HCT116 (cell line): ENCODE results near the gene NCAPG2. TPM values are rescaled to one million over a fixed set of nuclear protein-coding genes. Genes with fewer than 3 reads are reported as not detected.

ENCODE experiments used
- ATAC-seq: fragments of 200-7000 bp; cut with Tn5 transposase; 2 replicates; pipeline ENCODE4 v1.9.1; 2020; ENCODE audit warnings: mild to moderate bottlenecking, moderate library complexity
- BruUV-seq: library from RNA; stranded (reverse); fragments of 400-500 nt; replicated peaks from 2 replicates; lab custom pipeline; 2021; lab: Mats Ljungman, UMichigan
- CTCF ChIA-PET: fragments of 300-600 bp; sonication (Branson Sonifier 250); formaldehyde crosslinking; loops from one replicate; lab custom pipeline; 2021; ENCODE audit warnings: antibody characterized with exemption; lab: Charles Lee
- POLR2A ChIA-PET: fragments of 300-600, 350-600 bp; sonication (Branson Sonifier 250); formaldehyde crosslinking; loops from one replicate; lab custom pipeline; 2021; ENCODE audit warnings: antibody characterized with exemption; lab: Charles Lee
- RAD21 ChIA-PET, 2 experiments: fragments of 300-600 bp; sonication (Branson Sonifier 250); formaldehyde crosslinking; loops; one replicate each; lab custom pipeline; 2023; ENCODE audit warnings: low total read pairs in 2 of 2; ENCODE audit not compliant: uncharacterized antibody in 2 of 2, unreplicated experiment in 2 of 2, low non-redundant PET in 1 of 2; lab: Charles Lee
- DNase-seq: peaks from one replicate; pipeline ENCODE4 v3.0.0-alpha.2; 2010; ENCODE audit warnings: low read depth, low spot score
- H2AFZ ChIP-seq: fragments of 200-600 bp; shearing (Covaris generic), sonication (generic); 2 replicates; pipeline ENCODE4 v1.6.1; 2017; ENCODE audit warnings: low read depth, mixed run types, mixed read lengths, antibody characterized with exemption, low read length; ENCODE audit not compliant: poor library complexity, severe bottlenecking
- H3K27ac ChIP-seq: 2 replicates; pipeline ENCODE4 v1.5.1; 2012; ENCODE audit warnings: low read depth, low read length
- H3K27me3 ChIP-seq: fragments of 200-600 bp; sonication (generic); 2 replicates; pipeline ENCODE4 v1.6.1; 2016; ENCODE audit warnings: mixed run types, low read length, mixed read lengths; ENCODE audit not compliant: insufficient read depth
- H3K36me3 ChIP-seq, 2 experiments: fragments of 200-500 bp in 1 of 2; fragments of 200-600 bp in 1 of 2; sonication (Bioruptor generic) in 1 of 2; sonication (generic) in 1 of 2; 2 replicates each; pipeline versions ENCODE4 v1.5.1 to v1.6.1; 2014 to 2016; ENCODE audit warnings: low read length in 2 of 2, inconsistent platforms in 1 of 2, mixed read lengths in 1 of 2, mixed run types in 1 of 2; ENCODE audit not compliant: insufficient read depth in 2 of 2, control insufficient read depth in 1 of 2
- H3K4me1 ChIP-seq, 2 experiments: fragments of 200-600 bp in 1 of 2; sonication (generic) in 1 of 2; 2 replicates each; pipeline versions ENCODE4 v1.5.1 to v1.6.1; 2012 to 2017; ENCODE audit warnings: low read length in 2 of 2, inconsistent platforms in 1 of 2, mild to moderate bottlenecking in 1 of 2, mixed read lengths in 1 of 2, mixed run types in 1 of 2, moderate library complexity in 1 of 2; ENCODE audit not compliant: insufficient read depth in 2 of 2, control insufficient read depth in 1 of 2
- H3K4me2 ChIP-seq: fragments of 200-600 bp; sonication (generic); 2 replicates; pipeline ENCODE4 v1.6.1; 2017; ENCODE audit warnings: mixed run types, low read length, mixed read lengths
- H3K4me3 ChIP-seq, 2 experiments: fragments of 200-600 bp in 1 of 2; sonication (generic) in 1 of 2; replicated peaks in 1 of 2; 2 replicates each; pipeline ENCODE4 v1.5.1; 2011 to 2016; ENCODE audit warnings: low read length in 2 of 2, control low read depth in 1 of 2, low read depth in 1 of 2, mild to moderate bottlenecking in 1 of 2, mixed read lengths in 1 of 2, mixed run types in 1 of 2
- H3K79me2 ChIP-seq: fragments of 200-600 bp; sonication (generic); 2 replicates; pipeline ENCODE4 v1.6.1; 2017; ENCODE audit warnings: mild to moderate bottlenecking, mixed run types, low read length, moderate library complexity, mixed read lengths; ENCODE audit not compliant: insufficient read depth
- H3K9ac ChIP-seq: fragments of 200-600 bp; sonication (generic); 2 replicates; pipeline ENCODE4 v1.6.1; 2016; ENCODE audit warnings: low read length, mixed read lengths
- H3K9me2 ChIP-seq: fragments of 200-600 bp; sonication (generic), shearing (Covaris generic); 2 replicates; pipeline ENCODE4 v1.6.1; 2017; ENCODE audit warnings: mixed run types, mild to moderate bottlenecking, moderate library complexity; ENCODE audit not compliant: insufficient read depth
- H3K9me3 ChIP-seq, 2 experiments: fragments of 200-500 bp in 1 of 2; fragments of 200-600 bp in 1 of 2; sonication (Bioruptor generic) in 1 of 2; sonication (generic) in 1 of 2; 2 replicates each; pipeline ENCODE4 v1.6.1; 2014 to 2017; ENCODE audit warnings: low read length in 2 of 2, mixed read lengths in 2 of 2, inconsistent platforms in 1 of 2, low read depth in 1 of 2, mild to moderate bottlenecking in 1 of 2, mixed run types in 1 of 2, moderate library complexity in 1 of 2; ENCODE audit not compliant: control insufficient read depth in 1 of 2, insufficient read depth in 1 of 2
- H4K20me1 ChIP-seq: fragments of 200-600 bp; sonication (generic), shearing (Covaris generic); 2 replicates; pipeline ENCODE4 v1.6.1; 2017; ENCODE audit warnings: mixed run types, mild to moderate bottlenecking, moderate library complexity; ENCODE audit not compliant: insufficient read depth
- ATF3 ChIP-seq: IDR thresholded peaks from 2 replicates; pipeline ENCODE4 v1.6.1; 2012
- CBX3 ChIP-seq: IDR thresholded peaks from 2 replicates; pipeline ENCODE4 v1.6.1; 2012; ENCODE audit warnings: low read depth
- CEBPB ChIP-seq: IDR thresholded peaks from 2 replicates; pipeline ENCODE4 v1.6.1; 2012; ENCODE audit warnings: low read depth
- EGR1 ChIP-seq: IDR thresholded peaks from 2 replicates; pipeline ENCODE4 v1.6.1; 2012; ENCODE audit warnings: low read depth
- ELF1 ChIP-seq: IDR thresholded peaks from 2 replicates; pipeline ENCODE4 v1.6.1; 2012; ENCODE audit warnings: low read depth, borderline replicate concordance
- EZH2 ChIP-seq: fragments of 200-600 bp; sonication (generic); IDR thresholded peaks from 2 replicates; pipeline ENCODE4 v1.6.1; 2017; ENCODE audit warnings: antibody characterized with exemption, mixed run types
- POLR2AphosphoS5 ChIP-seq: IDR thresholded peaks from 2 replicates; pipeline ENCODE4 v1.6.1; 2011; ENCODE audit warnings: mild to moderate bottlenecking, low read depth, low read length, moderate library complexity
- SRF ChIP-seq: IDR thresholded peaks from 2 replicates; pipeline ENCODE4 v1.6.1; 2012; ENCODE audit warnings: low read depth
- TCF7L2 ChIP-seq: IDR thresholded peaks from 2 replicates; pipeline ENCODE4 v1.7.0; 2011; ENCODE audit warnings: borderline replicate concordance, inconsistent platforms; ENCODE audit not compliant: insufficient read depth, insufficient read length; ENCODE audit errors: extremely low read depth
- YY1 ChIP-seq: IDR thresholded peaks from 2 replicates; pipeline ENCODE4 v1.6.1; 2011; ENCODE audit warnings: low read length, low read depth, moderate library complexity, mild to moderate bottlenecking; ENCODE audit not compliant: insufficient replicate concordance; ENCODE audit errors: extremely low read depth
- intact Hi-C: fragments of 100-400 bp; cut with micrococcal nuclease; formaldehyde crosslinking; loops from 2 replicates; pipeline ENCODE4 v1.10.0; 2022
- total RNA-seq: library from RNA; stranded (reverse); gene quantifications from one replicate; pipeline ENCODE4 v1.2.1, GENCODE V29; 2021; ENCODE audit not compliant: unreplicated experiment
- TF ChIP-seq, protein P1 (sequence below): IDR thresholded peaks from 2 replicates; pipeline ENCODE4 v1.6.1; 2012

NCAPG2 gene
- total RNA-seq, 1 experiment from 2014 or later = 73.1 TPM

- TF ChIP-seq EZH2 = no peak
- TF ChIP-seq ATF3 = no peak
- no peak for TF ChIP-seq YY1
- TF ChIP-seq POLR2AphosphoS5 = no peak
- TF ChIP-seq SRF = no peak
- TF ChIP-seq CBX3 = no peak
- TF ChIP-seq EGR1 = no peak
- no peak for TF ChIP-seq ELF1
- no peak for TF ChIP-seq CEBPB
- no peak for TF ChIP-seq TCF7L2
- TF ChIP-seq, protein P1, sequence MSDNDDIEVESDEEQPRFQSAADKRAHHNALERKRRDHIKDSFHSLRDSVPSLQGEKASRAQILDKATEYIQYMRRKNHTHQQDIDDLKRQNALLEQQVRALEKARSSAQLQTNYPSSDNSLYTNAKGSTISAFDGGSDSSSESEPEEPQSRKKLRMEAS = no peak
- no TSS peak for BruUV-seq
- Histone ChIP-seq H3K27me3 (peaks cover 3% of the 10 kb centered on the region), H3K27ac (no peak overlapping the region), H3K4me2 (no peak overlapping the region), H3K9me2 (no peaks in the 10 kb centered on the region), H4K20me1 (no peaks in the 10 kb centered on the region), H3K9ac (no peak overlapping the region), H3K9me3 (peaks cover 0 to 1% of the 10 kb centered on the region in 2 experiments; a peak in 2 of 4 replicates), H3K79me2 (no peaks in the 10 kb centered on the region), H2AFZ (no peak overlapping the region), H3K4me3 (no peak overlapping the region), H3K36me3 (no peaks in the 10 kb centered on the region), H3K4me1 (no peaks in the 10 kb centered on the region; a peak in 1 of 4 replicates)
- ChIA-PET RAD21 (no interaction called here), POLR2A (no interaction called here), CTCF (no interaction called here)
- ATAC-seq (no peak), DNase-seq (no peak)
- intact Hi-C loops = no loop called here
These were observed 115.6 kb downstream of the NCAPG2 start for GRCh38 chr7:158588878-158589442.
